Liver (tissue), 9 donors: ENCODE measurements around the gene ZCCHC14. TPM values are rescaled to one million over a fixed set of nuclear protein-coding genes. Genes with fewer than 3 reads are reported as not detected.

ENCODE experiments used
- DNase-seq: peaks from one replicate; pipeline ENCODE4 v3.0.0-alpha.2; 2017; ENCODE audit warnings: low spot score
- H3K27ac ChIP-seq, 2 donors: one replicate each; pipeline ENCODE4 v1.7.0; 2013; ENCODE audit warnings: inconsistent platforms in 2 of 2, low read length in 2 of 2, control low read depth in 1 of 2, low read depth in 1 of 2, mild to moderate bottlenecking in 1 of 2
- H3K27me3 ChIP-seq, 4 donors: one replicate each; pipeline versions ENCODE4 v1.6.1 to v1.7.0; 2013; ENCODE audit warnings: low read length in 3 of 4, inconsistent platforms in 1 of 4, mild to moderate bottlenecking in 1 of 4, moderate library complexity in 1 of 4; ENCODE audit not compliant: control insufficient read depth in 4 of 4, insufficient read depth in 4 of 4
- H3K36me3 ChIP-seq, 4 donors: one replicate each; pipeline versions ENCODE4 v1.6.1 to v1.7.0; 2013; ENCODE audit warnings: low read length in 3 of 4, mild to moderate bottlenecking in 3 of 4, low read depth in 1 of 4, moderate library complexity in 1 of 4; ENCODE audit not compliant: control insufficient read depth in 4 of 4, insufficient read depth in 3 of 4
- H3K4me1 ChIP-seq, 4 donors: one replicate each; pipeline versions ENCODE4 v1.6.1 to v1.7.0; 2013; ENCODE audit warnings: low read length in 3 of 4, mild to moderate bottlenecking in 3 of 4, moderate library complexity in 1 of 4; ENCODE audit not compliant: control insufficient read depth in 4 of 4, insufficient read depth in 4 of 4
- H3K4me3 ChIP-seq, 3 donors: one replicate each; pipeline versions ENCODE4 v1.6.1 to v1.7.0; 2013; ENCODE audit warnings: low read length in 3 of 3, control low read depth in 1 of 3, low read depth in 1 of 3, mild to moderate bottlenecking in 1 of 3
- H3K9ac ChIP-seq, 2 donors: one replicate each; pipeline ENCODE4 v1.7.0; 2013; ENCODE audit warnings: low read length in 2 of 2, mild to moderate bottlenecking in 2 of 2, moderate library complexity in 2 of 2, control low read depth in 1 of 2, low read depth in 1 of 2
- H3K9me3 ChIP-seq, 4 donors: one replicate each; pipeline versions ENCODE4 v1.6.1 to v1.7.0; 2013; ENCODE audit warnings: low read length in 3 of 4; ENCODE audit not compliant: control insufficient read depth in 4 of 4
- FOXA2 ChIP-seq: IDR thresholded peaks from 2 replicates; pipeline ENCODE4 v1.6.1; 2016; ENCODE audit warnings: antibody characterized with exemption
- GABPA ChIP-seq, 2 donors: IDR thresholded peaks in 1 of 2; conservative IDR thresholded peaks in 1 of 2; 2 replicates each; pipeline ENCODE4 v1.6.1; 2016; ENCODE audit warnings: antibody characterized with exemption in 2 of 2, mild to moderate bottlenecking in 1 of 2, moderate library complexity in 1 of 2
- HNF4A ChIP-seq, 2 donors: conservative IDR thresholded peaks; 2 replicates each; pipeline ENCODE4 v1.6.1; 2016; ENCODE audit warnings: antibody characterized with exemption in 2 of 2, mild to moderate bottlenecking in 2 of 2
- HNF4G ChIP-seq: IDR thresholded peaks from 2 replicates; pipeline ENCODE4 v1.6.1; 2016; ENCODE audit warnings: antibody characterized with exemption
- JUND ChIP-seq, 2 donors: IDR thresholded peaks; 2 replicates each; pipeline ENCODE4 v1.6.1; 2016; ENCODE audit warnings: antibody characterized with exemption in 2 of 2
- NR2F2 ChIP-seq: IDR thresholded peaks from 2 replicates; pipeline ENCODE4 v1.6.1; 2016; ENCODE audit warnings: antibody characterized with exemption
- RAD21 ChIP-seq, 2 donors: IDR thresholded peaks; 2 replicates each; pipeline ENCODE4 v1.6.1; 2016; ENCODE audit warnings: antibody characterized with exemption in 2 of 2, mild to moderate bottlenecking in 2 of 2
- RXRA ChIP-seq, 2 donors: IDR thresholded peaks; 2 replicates each; pipeline ENCODE4 v1.6.1; 2017 to 2018; ENCODE audit warnings: antibody characterized with exemption in 2 of 2, mild to moderate bottlenecking in 1 of 2
- TAF1 ChIP-seq: conservative IDR thresholded peaks from 2 replicates; pipeline ENCODE4 v1.6.1; 2016; ENCODE audit warnings: antibody characterized with exemption, mild to moderate bottlenecking
- YY1 ChIP-seq: IDR thresholded peaks from 2 replicates; pipeline ENCODE4 v1.6.1; 2016; ENCODE audit warnings: antibody characterized with exemption, mild to moderate bottlenecking
- WGBS: extraction: QIAGEN DNeasy Blood & Tissue Kit; methylation state at CpG from one replicate; pipeline ENCODE4 v1.1.7; 2013; 5-methylcytosine and 5-hydroxymethylcytosine counted together
- polyA plus RNA-seq, 2 donors: library from polyadenylated mRNA; stranded (reverse) in 1 of 2; unstranded in 1 of 2; fragments of 200-250 nt in 1 of 2; fragments of >200 nt in 1 of 2; fragmentation: Nextera tagmentation in 1 of 2; extraction: Ambion mirVana in 1 of 2; gene quantifications; one replicate each; pipeline versions ENCODE4 v1.2.1 to v1.2.3, GENCODE V29; 2013 to 2015
- total RNA-seq, 2 donors: library from RNA; depleted of rRNA; stranded (reverse); fragments of >200 nt; gene quantifications; one replicate each; pipeline ENCODE4 v1.2.3, GENCODE V29; 2014
- TF ChIP-seq, protein P1 (sequence below): IDR thresholded peaks from 2 replicates; pipeline ENCODE4 v1.6.1; 2016; ENCODE audit warnings: antibody characterized with exemption, mild to moderate bottlenecking
- TF ChIP-seq, protein P2 (sequence below): IDR thresholded peaks from 2 replicates; pipeline ENCODE4 v1.6.1; 2016; ENCODE audit warnings: antibody characterized with exemption
- TF ChIP-seq, protein P3 (sequence below): IDR thresholded peaks from 2 replicates; pipeline ENCODE4 v1.6.1; 2016; ENCODE audit warnings: antibody characterized with exemption
- donor health status: healthy.
- donor health status: healthy.
- donor health status: healthy.
- donor health status: healthy.
- donor health status: healthy.

Gene ZCCHC14
- total and polyA plus RNA-seq, 4 donors: 6.3 to 21.7 (median 8.0) TPM

DNA sequence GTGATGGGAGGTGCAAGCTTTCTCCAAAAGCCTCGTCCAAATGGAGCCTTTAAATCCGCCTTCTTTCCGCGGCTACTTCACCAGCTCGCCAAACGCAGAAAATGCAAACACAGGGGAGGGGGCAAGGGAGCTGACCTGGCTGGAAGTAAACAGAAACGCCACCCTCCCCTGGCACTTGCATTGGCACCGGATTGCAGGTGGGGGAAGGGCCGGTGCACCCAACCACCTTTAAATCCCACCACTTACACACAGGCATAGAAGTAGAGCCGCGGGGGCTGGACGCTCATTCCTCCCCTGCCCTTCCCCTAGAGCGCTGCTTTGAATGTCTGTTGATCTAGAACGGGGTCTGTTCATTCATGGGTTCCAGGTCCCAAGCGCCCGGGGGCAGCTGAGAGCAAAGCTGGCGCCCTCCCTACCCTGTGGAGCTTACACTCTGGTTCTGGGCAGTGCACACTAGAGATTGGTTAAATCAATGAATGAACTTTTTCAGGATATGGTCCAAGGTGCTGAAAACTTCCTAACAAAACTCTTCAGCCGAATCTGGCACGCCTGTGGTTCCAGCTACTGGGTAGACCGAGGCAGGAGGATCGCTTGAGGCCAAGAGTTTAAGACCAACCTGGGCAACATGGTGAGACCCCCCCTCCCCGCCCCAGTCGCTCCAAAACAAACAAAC lies 920 bp upstream of the ZCCHC14 start (continued):
- TF ChIP-seq, protein P1, sequence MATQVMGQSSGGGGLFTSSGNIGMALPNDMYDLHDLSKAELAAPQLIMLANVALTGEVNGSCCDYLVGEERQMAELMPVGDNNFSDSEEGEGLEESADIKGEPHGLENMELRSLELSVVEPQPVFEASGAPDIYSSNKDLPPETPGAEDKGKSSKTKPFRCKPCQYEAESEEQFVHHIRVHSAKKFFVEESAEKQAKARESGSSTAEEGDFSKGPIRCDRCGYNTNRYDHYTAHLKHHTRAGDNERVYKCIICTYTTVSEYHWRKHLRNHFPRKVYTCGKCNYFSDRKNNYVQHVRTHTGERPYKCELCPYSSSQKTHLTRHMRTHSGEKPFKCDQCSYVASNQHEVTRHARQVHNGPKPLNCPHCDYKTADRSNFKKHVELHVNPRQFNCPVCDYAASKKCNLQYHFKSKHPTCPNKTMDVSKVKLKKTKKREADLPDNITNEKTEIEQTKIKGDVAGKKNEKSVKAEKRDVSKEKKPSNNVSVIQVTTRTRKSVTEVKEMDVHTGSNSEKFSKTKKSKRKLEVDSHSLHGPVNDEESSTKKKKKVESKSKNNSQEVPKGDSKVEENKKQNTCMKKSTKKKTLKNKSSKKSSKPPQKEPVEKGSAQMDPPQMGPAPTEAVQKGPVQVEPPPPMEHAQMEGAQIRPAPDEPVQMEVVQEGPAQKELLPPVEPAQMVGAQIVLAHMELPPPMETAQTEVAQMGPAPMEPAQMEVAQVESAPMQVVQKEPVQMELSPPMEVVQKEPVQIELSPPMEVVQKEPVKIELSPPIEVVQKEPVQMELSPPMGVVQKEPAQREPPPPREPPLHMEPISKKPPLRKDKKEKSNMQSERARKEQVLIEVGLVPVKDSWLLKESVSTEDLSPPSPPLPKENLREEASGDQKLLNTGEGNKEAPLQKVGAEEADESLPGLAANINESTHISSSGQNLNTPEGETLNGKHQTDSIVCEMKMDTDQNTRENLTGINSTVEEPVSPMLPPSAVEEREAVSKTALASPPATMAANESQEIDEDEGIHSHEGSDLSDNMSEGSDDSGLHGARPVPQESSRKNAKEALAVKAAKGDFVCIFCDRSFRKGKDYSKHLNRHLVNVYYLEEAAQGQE: peak; percentile 99
- TF ChIP-seq FOXA2: peak; percentile 27
- peak; percentile 57 to 76 for TF ChIP-seq RXRA (IDR thresholded peaks at IDR 0.05)
- TF ChIP-seq HNF4A (conservative IDR thresholded peaks at IDR 0.05): peak; percentile 50 to 54
- TF ChIP-seq TAF1: no peak

DNA sequence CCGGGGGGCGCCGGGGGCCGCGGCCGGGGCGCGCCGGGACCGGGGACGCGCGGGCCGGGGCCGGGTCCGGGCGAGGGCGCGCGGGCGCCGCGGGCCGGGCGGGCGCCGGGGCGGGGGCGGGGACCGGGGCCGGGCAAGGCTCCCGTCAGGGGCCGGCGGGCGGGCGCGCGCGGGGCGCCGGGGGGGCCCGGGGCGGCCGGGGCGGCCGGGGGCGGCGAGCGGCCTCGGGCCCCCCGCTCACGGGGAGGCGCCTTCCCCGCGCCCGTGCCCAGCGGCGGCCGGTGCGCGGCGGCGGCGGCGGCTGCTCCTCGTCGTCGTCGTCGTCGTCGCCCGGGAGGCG lies 563 bp downstream of the ZCCHC14 start:
- WGBS: 2% methylated on average over 74 of the region's 74 CpGs
- TF ChIP-seq GABPA (IDR thresholded peaks at IDR 0.05 in 1 of 2, conservative IDR thresholded peaks at IDR 0.05 in 1 of 2) (no peak), RAD21 (IDR thresholded peaks at IDR 0.05) (no peak)
- TF ChIP-seq, protein P2, sequence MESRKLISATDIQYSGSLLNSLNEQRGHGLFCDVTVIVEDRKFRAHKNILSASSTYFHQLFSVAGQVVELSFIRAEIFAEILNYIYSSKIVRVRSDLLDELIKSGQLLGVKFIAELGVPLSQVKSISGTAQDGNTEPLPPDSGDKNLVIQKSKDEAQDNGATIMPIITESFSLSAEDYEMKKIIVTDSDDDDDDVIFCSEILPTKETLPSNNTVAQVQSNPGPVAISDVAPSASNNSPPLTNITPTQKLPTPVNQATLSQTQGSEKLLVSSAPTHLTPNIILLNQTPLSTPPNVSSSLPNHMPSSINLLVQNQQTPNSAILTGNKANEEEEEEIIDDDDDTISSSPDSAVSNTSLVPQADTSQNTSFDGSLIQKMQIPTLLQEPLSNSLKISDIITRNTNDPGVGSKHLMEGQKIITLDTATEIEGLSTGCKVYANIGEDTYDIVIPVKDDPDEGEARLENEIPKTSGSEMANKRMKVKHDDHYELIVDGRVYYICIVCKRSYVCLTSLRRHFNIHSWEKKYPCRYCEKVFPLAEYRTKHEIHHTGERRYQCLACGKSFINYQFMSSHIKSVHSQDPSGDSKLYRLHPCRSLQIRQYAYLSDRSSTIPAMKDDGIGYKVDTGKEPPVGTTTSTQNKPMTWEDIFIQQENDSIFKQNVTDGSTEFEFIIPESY: no peak
- Histone ChIP-seq H3K9ac (no peak overlapping the region), H3K4me1 (peaks cover 7 to 66% (median 44%) of the 10 kb centered on the region in 4 donors), H3K36me3 (peaks cover 0 to 3% (median 0%) of the 10 kb centered on the region in 4 donors), H3K9me3 (no peaks in the 10 kb centered on the region), H3K4me3 (peak overlapping the region in 1 of 3 donors; percentile 94), H3K27ac (no peak overlapping the region), H3K27me3 (no peaks in the 10 kb centered on the region)
- DNase-seq: no peak

DNA sequence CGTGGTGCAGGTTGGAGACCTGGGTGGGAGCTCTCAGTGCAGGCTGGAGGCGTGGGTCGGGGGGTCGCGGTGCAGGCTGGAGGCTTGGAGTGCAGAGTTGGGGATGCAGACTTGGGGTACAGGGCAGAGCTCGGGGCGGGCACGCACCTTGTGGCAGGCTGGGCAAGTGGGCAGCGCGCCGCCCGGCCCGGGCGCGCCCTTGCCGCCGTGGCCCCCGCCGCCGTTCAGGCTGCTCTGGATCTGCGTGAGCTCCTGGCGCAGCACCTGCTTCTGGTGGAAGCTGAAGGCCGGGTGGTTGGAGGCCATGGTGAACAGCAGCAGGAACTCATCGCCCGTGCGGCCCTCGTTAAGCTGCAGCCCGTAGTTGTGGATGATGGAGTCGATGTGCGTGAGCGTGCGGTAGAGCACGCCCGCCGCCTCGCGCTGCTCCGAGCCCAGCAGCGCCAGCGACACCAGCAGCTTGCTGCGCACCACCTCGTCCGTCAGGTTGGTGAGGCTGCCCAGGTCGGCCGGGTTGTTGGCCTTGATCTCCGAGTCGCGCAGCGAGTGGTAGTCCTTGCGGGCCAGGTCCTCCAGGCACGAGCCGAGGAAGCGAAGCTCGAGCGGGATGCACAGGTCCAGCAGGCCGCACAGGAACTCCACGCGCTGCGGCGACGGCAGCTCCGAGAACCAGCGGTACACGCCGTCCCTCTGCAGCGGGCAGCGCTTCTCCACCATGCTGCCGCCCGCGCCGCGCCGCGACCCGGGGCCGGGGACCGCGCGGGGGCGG lies 1.1 kb downstream of the ZCCHC14 start:
- H3K27ac ChIP-seq: peak overlapping the region; percentile 69 to 76
- no peak for TF ChIP-seq TAF1
- TF ChIP-seq FOXA2: no peak
- no peak for TF ChIP-seq NR2F2
- no peak for TF ChIP-seq RAD21 (IDR thresholded peaks at IDR 0.05)
- TF ChIP-seq GABPA (IDR thresholded peaks at IDR 0.05 in 1 of 2, conservative IDR thresholded peaks at IDR 0.05 in 1 of 2): no peak
- TF ChIP-seq YY1: no peak
- TF ChIP-seq HNF4A (conservative IDR thresholded peaks at IDR 0.05): no peak
- TF ChIP-seq HNF4G: no peak
- TF ChIP-seq, protein P1: no peak
- TF ChIP-seq, protein P3, sequence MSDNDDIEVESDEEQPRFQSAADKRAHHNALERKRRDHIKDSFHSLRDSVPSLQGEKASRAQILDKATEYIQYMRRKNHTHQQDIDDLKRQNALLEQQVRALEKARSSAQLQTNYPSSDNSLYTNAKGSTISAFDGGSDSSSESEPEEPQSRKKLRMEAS: no peak
- TF ChIP-seq JUND (IDR thresholded peaks at IDR 0.05): no peak
- TF ChIP-seq, protein P2: no peak

More for the DNA sequence above, 1.1 kb downstream of the ZCCHC14 start:
- peaks cover 13 to 68% (median 46%) of the 10 kb centered on the region in 4 donors for H3K4me1 ChIP-seq
- H3K27me3 ChIP-seq: no peaks in the 10 kb centered on the region
- peak overlapping the region; percentile 46 to 77 for H3K9ac ChIP-seq
- WGBS: 6% methylated on average over 80 of the region's 80 CpGs
- H3K36me3 ChIP-seq: peaks cover 0 to 3% (median 0%) of the 10 kb centered on the region in 4 donors
- DNase-seq: no peak
- no peaks in the 10 kb centered on the region for H3K9me3 ChIP-seq
- H3K4me3 ChIP-seq: peak overlapping the region; percentile 75 to 95 (median 94)
